ENCODE data around the gene ARHGAP15. TPM values are rescaled to one million over a fixed set of nuclear protein-coding genes. Genes with fewer than 3 reads are reported as not detected.

Gene ARHGAP15
- total RNA-seq, 1 experiment from 2014 or later = 0.42 TPM

DNA sequence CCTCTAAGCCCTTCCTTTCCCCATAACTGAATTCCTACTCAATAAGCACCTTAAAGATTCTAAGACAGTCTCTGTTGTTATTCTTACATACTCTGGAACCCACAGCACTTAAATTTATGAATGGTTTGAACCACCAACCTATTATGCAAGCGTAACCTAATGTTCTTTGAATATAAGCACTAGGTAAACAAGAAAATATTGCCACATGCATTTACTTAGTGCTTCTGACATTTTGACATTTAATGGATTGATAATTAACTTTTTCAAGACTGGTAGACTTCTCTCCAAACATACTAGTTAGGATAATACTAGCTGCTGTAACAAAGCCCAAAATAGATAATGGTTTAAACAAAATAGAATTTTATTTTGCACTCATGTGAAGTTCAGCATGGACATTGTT is 164.8 kb downstream of the ARHGAP15 start:
- no peak overlapping the region for H3K9ac ChIP-seq (ENCODE audit: low read length)
- H3K27ac ChIP-seq (ENCODE audit: low read depth, low read length) = no peak overlapping the region
- no peak overlapping the region for H3K4me3 ChIP-seq (replicated peaks in 1 of 2; ENCODE audit: low read depth in 1 of 2, low read length in 2 of 2)
- no peaks in the 10 kb centered on the region for H4K20me1 ChIP-seq (ENCODE audit: insufficient read depth)
- no peak overlapping the region for H2AFZ ChIP-seq (ENCODE audit: low read depth, low read length, poor library complexity, severe bottlenecking)
- ChIA-PET POLR2A (no interaction called here), RAD21 (ENCODE audit: low non-redundant PET in 1 of 2, low total read pairs in 2 of 2, uncharacterized antibody in 2 of 2, unreplicated experiment in 2 of 2) (no interaction called here), CTCF (no interaction called here)
- no TSS peak for BruUV-seq (replicated peaks)
- H3K9me3 ChIP-seq (ENCODE audit: control insufficient read depth in 1 of 2, insufficient read depth in 1 of 2, low read depth in 1 of 2, low read length in 2 of 2) = no peaks in the 10 kb centered on the region
- ATAC-seq (no peak), DNase-seq (ENCODE audit: low read depth, low spot score) (no peak)
- no peaks in the 10 kb centered on the region for H3K79me2 ChIP-seq (ENCODE audit: insufficient read depth, low read length)
- H3K9me2 ChIP-seq (ENCODE audit: insufficient read depth) = no peaks in the 10 kb centered on the region
- H3K4me1 ChIP-seq (ENCODE audit: control insufficient read depth in 1 of 2, insufficient read depth in 2 of 2, low read length in 2 of 2) = no peaks in the 10 kb centered on the region
- no peaks in the 10 kb centered on the region for H3K36me3 ChIP-seq (ENCODE audit: control insufficient read depth in 1 of 2, insufficient read depth in 2 of 2, low read length in 2 of 2)
- H3K27me3 ChIP-seq (ENCODE audit: insufficient read depth, low read length) = peaks cover 31% of the 10 kb centered on the region
- H3K4me2 ChIP-seq (ENCODE audit: low read length) = no peak overlapping the region
- intact Hi-C loops (cut with micrococcal nuclease) = no loop called here
- no peak for TF ChIP-seq EGR1 (IDR thresholded peaks at IDR 0.05; ENCODE audit: low read depth)
- no peak for TF ChIP-seq SIN3A (IDR thresholded peaks at IDR 0.05; ENCODE audit: low read depth)
- TF ChIP-seq, protein P1, sequence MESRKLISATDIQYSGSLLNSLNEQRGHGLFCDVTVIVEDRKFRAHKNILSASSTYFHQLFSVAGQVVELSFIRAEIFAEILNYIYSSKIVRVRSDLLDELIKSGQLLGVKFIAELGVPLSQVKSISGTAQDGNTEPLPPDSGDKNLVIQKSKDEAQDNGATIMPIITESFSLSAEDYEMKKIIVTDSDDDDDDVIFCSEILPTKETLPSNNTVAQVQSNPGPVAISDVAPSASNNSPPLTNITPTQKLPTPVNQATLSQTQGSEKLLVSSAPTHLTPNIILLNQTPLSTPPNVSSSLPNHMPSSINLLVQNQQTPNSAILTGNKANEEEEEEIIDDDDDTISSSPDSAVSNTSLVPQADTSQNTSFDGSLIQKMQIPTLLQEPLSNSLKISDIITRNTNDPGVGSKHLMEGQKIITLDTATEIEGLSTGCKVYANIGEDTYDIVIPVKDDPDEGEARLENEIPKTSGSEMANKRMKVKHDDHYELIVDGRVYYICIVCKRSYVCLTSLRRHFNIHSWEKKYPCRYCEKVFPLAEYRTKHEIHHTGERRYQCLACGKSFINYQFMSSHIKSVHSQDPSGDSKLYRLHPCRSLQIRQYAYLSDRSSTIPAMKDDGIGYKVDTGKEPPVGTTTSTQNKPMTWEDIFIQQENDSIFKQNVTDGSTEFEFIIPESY (IDR thresholded peaks at IDR 0.05; ENCODE audit: extremely low read depth, insufficient replicate concordance, low read length) = no peak

DNA sequence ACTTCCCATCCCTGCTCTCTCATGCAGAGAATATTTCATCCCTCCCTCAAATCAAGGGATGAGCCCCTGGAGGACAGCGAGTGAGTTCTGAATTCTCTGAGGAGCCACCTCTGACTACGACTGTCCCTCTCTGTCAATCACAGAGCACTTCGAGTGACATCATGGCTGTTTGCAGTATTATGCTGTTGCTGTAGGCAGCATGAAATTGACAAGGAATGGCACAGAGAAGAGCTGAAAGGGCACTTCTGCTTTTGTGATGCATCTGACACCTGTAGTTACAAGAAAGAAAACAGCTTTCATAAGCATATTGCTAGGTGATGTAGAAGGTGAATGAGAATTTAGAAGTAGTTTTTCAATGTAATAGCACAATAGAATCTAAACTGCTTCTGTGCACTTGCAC is 166.9 kb downstream of the ARHGAP15 start:
- H3K4me3 ChIP-seq (replicated peaks in 1 of 2; ENCODE audit: low read depth in 1 of 2, low read length in 2 of 2) = no peak overlapping the region
- TF ChIP-seq YY1 (IDR thresholded peaks at IDR 0.05; ENCODE audit: extremely low read depth, insufficient replicate concordance, low read depth, low read length) (no peak), POLR2AphosphoS5 (IDR thresholded peaks at IDR 0.05; ENCODE audit: low read depth, low read length) (no peak), SIN3A (IDR thresholded peaks at IDR 0.05; ENCODE audit: low read depth) (no peak), EZH2 (IDR thresholded peaks at IDR 0.05) (no peak)
- TF ChIP-seq, protein P2, sequence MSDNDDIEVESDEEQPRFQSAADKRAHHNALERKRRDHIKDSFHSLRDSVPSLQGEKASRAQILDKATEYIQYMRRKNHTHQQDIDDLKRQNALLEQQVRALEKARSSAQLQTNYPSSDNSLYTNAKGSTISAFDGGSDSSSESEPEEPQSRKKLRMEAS (IDR thresholded peaks at IDR 0.05) = no peak
- TF ChIP-seq, protein P1 (IDR thresholded peaks at IDR 0.05; ENCODE audit: extremely low read depth, insufficient replicate concordance, low read length) = no peak
- no peaks in the 10 kb centered on the region for H3K4me1 ChIP-seq (ENCODE audit: control insufficient read depth in 1 of 2, insufficient read depth in 2 of 2, low read length in 2 of 2)
- no peak overlapping the region for H2AFZ ChIP-seq (ENCODE audit: low read depth, low read length, poor library complexity, severe bottlenecking)
- no peaks in the 10 kb centered on the region for H4K20me1 ChIP-seq (ENCODE audit: insufficient read depth)
- H3K79me2 ChIP-seq (ENCODE audit: insufficient read depth, low read length) = no peaks in the 10 kb centered on the region
- POLR2A ChIA-PET = no interaction called here
- no peak for DNase-seq (ENCODE audit: low read depth, low spot score)
- no peak overlapping the region for H3K4me2 ChIP-seq (ENCODE audit: low read length)
- BruUV-seq (replicated peaks) = no TSS peak
- RAD21 ChIA-PET (ENCODE audit: low non-redundant PET in 1 of 2, low total read pairs in 2 of 2, uncharacterized antibody in 2 of 2, unreplicated experiment in 2 of 2) = no interaction called here
- CTCF ChIA-PET = no interaction called here
- no peak overlapping the region for H3K27ac ChIP-seq (ENCODE audit: low read depth, low read length)
- intact Hi-C loops (cut with micrococcal nuclease) = no loop called here
- no peaks in the 10 kb centered on the region for H3K9me2 ChIP-seq (ENCODE audit: insufficient read depth)
- H3K9ac ChIP-seq (ENCODE audit: low read length) = no peak overlapping the region
- ATAC-seq = no peak
- H3K9me3 ChIP-seq (ENCODE audit: control insufficient read depth in 1 of 2, insufficient read depth in 1 of 2, low read depth in 1 of 2, low read length in 2 of 2) = no peaks in the 10 kb centered on the region
- H3K36me3 ChIP-seq (ENCODE audit: control insufficient read depth in 1 of 2, insufficient read depth in 2 of 2, low read length in 2 of 2) = no peaks in the 10 kb centered on the region
- peaks cover 19% of the 10 kb centered on the region; the same call in 1 of the 2 replicates for H3K27me3 ChIP-seq (ENCODE audit: insufficient read depth, low read length)
